GM19397 (cell line): ENCODE measurements around the gene LRRC3.

Source experiments
- ATAC-seq: cut with Tn5 transposase; IDR thresholded peaks from one replicate; pipeline ENCODE4 v1.9.1; 2021; ENCODE audit warnings: mild to moderate bottlenecking, moderate library complexity; ENCODE audit not compliant: unreplicated experiment

LRRC3 gene

GRCh38 chr21:44456214-44456914, 1.1 kb downstream of the LRRC3 start:
- ATAC-seq, result no peak

GRCh38 chr21:44456915-44457736, 1.8 kb downstream of the LRRC3 start:
- no peak for ATAC-seq

GRCh38 chr21:44458971-44459711, 3.8 kb downstream of the LRRC3 start:
- no peak for ATAC-seq

GRCh38 chr21:44459712-44460440, 4.6 kb downstream of the LRRC3 start:
- ATAC-seq, result no peak

- no peak for ATAC-seq
Observed at GRCh38 chr21:44460441-44460755, 5.1 kb downstream of the LRRC3 start.

GRCh38 chr21:44461005-44461404, 5.7 kb downstream of the LRRC3 start:
- no peak for ATAC-seq

GRCh38 chr21:44461464-44462001, 6.2 kb downstream of the LRRC3 start:
- ATAC-seq, result no peak

- ATAC-seq, result no peak
Observed at GRCh38 chr21:44462086-44462833, 7.0 kb downstream of the LRRC3 start.

- no peak for ATAC-seq
Observed at GRCh38 chr21:44462834-44463200, 7.5 kb downstream of the LRRC3 start.

- ATAC-seq, result no peak
Observed at GRCh38 chr21:44463724-44464123, 8.4 kb downstream of the LRRC3 start.

GRCh38 chr21:44464351-44464750, 9.0 kb downstream of the LRRC3 start:
- no peak for ATAC-seq

- no peak for ATAC-seq
Observed at GRCh38 chr21:44466351-44466954, 11.1 kb downstream of the LRRC3 start.

GRCh38 chr21:44466996-44467858, 11.9 kb downstream of the LRRC3 start:
- no peak for ATAC-seq

- no peak for ATAC-seq
Observed at GRCh38 chr21:44467859-44468195, 12.5 kb downstream of the LRRC3 start.

GRCh38 chr21:44471341-44471740, 16.0 kb downstream of the LRRC3 start:
- no peak for ATAC-seq

GRCh38 chr21:44471996-44472395, 16.7 kb downstream of the LRRC3 start:
- no peak for ATAC-seq

- ATAC-seq, result no peak
Observed at GRCh38 chr21:44473915-44474555, 18.7 kb downstream of the LRRC3 start.

GRCh38 chr21:44475266-44475845, 20.0 kb downstream of the LRRC3 start:
- ATAC-seq, result no peak
